RWPE2 (cell line): ENCODE measurements around the gene LEMD1.

Experiments used
- ATAC-seq: fragments of 200-7000 bp; cut with Tn5 transposase; 3 replicates; pipeline ENCODE4 v1.9.1; 2021; ENCODE audit warnings: low read depth
- DNase-seq: peaks from one replicate; pipeline ENCODE4 v3.0.0-alpha.2; 2020; ENCODE audit warnings: low spot score
- H3K27ac ChIP-seq: fragments of 450-650 bp; 2 replicates; pipeline ENCODE4 v1.5.1; 2017; ENCODE audit warnings: mild to moderate bottlenecking; ENCODE audit not compliant: poor library complexity, severe bottlenecking
- H3K27me3 ChIP-seq: fragments of 250-450 bp; sonication (Bioruptor Pico); 2 replicates; pipeline ENCODE4 v1.5.1; 2021; ENCODE audit warnings: mild to moderate bottlenecking, moderate library complexity; ENCODE audit not compliant: insufficient read depth, poor library complexity, severe bottlenecking
- H3K36me3 ChIP-seq: fragments of 250-450 bp; sonication (Bioruptor Pico); 2 replicates; pipeline ENCODE4 v1.5.1; 2020; ENCODE audit warnings: low read depth, mild to moderate bottlenecking, moderate library complexity
- H3K4me1 ChIP-seq: fragments of 250-450 bp; sonication (Bioruptor Pico); 2 replicates; pipeline ENCODE4 v1.5.1; 2021; ENCODE audit warnings: mild to moderate bottlenecking, moderate library complexity; ENCODE audit not compliant: insufficient read depth, poor library complexity, severe bottlenecking
- H3K4me3 ChIP-seq: fragments of 250-450 bp; sonication (Bioruptor Pico); 2 replicates; pipeline ENCODE4 v1.5.1; 2021; ENCODE audit warnings: mild to moderate bottlenecking, moderate library complexity; ENCODE audit not compliant: severe bottlenecking
- H3K9me3 ChIP-seq: fragments of 250-450 bp; sonication (Bioruptor Pico); 2 replicates; pipeline ENCODE4 v1.5.1; 2021; ENCODE audit warnings: mild to moderate bottlenecking, moderate library complexity; ENCODE audit not compliant: severe bottlenecking
- TF ChIP-seq, protein P1 (sequence below): fragments of 450-650 bp; IDR thresholded peaks from one replicate; pipeline ENCODE4 v1.5.1; 2017; ENCODE audit warnings: mild to moderate bottlenecking, moderate library complexity; ENCODE audit not compliant: poor library complexity, severe bottlenecking

The LEMD1 gene

DNA sequence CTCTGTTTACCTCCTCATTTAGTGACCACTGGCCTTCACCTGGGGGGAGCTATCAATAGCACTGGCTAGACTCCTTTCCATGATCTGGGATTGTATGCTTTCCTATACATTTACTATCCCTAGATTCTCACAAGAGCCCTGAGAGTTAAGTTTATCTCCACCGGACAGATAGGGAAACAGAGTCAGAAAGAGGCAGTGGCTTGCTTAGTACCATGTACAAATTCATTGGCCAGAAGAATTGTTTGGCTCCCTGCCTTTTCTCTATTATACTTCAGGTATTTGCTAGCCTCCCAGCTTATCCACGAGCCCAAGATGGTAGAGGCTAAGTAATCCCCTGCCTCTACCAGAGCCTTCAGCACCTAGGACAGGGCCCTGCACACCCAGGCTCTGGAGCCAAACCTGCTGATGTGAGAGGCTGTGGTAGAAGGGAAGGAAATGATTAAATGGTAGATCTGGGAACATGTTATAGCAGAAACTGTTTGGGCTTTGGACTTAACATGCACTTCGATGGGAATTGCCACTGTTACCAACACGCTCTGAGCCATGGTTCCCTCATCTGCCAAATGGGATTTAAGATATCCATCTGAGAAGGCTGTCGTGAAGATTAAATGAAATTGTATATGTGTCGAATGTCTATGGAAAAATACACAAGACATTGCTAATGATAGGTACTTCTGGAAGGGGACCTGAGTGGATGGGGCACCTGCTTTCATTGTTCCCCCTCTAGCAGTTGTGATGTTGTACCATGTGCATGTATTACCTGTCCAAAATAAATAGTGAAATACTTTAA, 37.1 kb upstream of the LEMD1 start:
- H3K27me3 ChIP-seq: peaks cover 36% of the 10 kb centered on the region

DNA sequence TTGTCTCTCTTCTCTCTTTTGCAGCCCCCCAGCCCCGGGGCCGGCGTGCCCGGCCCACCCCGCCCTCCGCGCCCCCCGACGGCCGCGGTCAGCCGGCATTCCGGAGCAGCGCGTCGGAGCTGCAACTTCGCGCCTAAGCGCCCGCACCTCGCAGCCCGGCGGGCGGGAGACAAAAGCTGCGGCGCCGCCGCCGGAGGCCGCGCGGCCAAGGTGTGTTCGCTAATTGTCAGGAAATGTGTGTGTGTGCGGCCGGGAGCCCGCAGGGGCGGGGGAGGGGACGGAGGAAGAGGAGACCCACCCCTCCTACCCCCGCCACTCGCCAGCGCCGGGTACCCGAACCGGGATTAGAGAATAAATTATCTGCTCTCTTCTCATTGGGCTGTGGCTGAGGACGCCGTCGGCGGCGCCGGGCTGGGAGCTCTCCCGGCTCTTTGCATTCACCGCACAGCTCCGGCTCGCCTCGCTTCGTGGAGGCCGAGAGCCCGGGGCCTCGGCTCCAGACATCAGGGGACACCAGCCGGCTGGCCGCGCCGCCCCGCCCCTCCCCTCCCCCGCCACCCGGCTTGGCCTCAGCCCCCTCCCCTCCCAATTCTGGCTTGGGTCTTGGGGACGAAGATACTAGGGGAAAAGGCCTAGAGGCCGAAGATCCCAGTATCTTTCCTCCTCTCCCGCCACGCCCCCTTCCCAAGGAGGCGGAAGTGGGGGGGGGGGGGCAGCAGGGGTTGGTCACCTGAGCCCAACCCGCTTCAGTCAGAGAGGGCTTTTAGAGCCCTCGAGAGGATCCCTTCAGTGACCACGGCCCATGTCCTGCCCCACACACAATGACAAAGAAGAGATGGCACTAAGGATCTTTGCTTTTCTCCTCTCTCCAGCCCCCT, 35.3 kb upstream of the LEMD1 start:
- ATAC-seq (peak; percentile 47), DNase-seq (no peak)
- no peaks in the 10 kb centered on the region for H3K36me3 ChIP-seq
- TF ChIP-seq, protein P1, sequence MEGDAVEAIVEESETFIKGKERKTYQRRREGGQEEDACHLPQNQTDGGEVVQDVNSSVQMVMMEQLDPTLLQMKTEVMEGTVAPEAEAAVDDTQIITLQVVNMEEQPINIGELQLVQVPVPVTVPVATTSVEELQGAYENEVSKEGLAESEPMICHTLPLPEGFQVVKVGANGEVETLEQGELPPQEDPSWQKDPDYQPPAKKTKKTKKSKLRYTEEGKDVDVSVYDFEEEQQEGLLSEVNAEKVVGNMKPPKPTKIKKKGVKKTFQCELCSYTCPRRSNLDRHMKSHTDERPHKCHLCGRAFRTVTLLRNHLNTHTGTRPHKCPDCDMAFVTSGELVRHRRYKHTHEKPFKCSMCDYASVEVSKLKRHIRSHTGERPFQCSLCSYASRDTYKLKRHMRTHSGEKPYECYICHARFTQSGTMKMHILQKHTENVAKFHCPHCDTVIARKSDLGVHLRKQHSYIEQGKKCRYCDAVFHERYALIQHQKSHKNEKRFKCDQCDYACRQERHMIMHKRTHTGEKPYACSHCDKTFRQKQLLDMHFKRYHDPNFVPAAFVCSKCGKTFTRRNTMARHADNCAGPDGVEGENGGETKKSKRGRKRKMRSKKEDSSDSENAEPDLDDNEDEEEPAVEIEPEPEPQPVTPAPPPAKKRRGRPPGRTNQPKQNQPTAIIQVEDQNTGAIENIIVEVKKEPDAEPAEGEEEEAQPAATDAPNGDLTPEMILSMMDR: no peak
- no peaks in the 10 kb centered on the region for H3K4me1 ChIP-seq
- H3K9me3 ChIP-seq: no peaks in the 10 kb centered on the region
- peaks cover 36% of the 10 kb centered on the region for H3K27me3 ChIP-seq
- H3K4me3 ChIP-seq: peak overlapping the region; percentile 23
- H3K27ac ChIP-seq: no peak overlapping the region

More for the DNA sequence above, 37.1 kb upstream of the LEMD1 start:
- H3K4me1 ChIP-seq: no peaks in the 10 kb centered on the region
- peak; percentile 69 for ATAC-seq
- no peak for DNase-seq
- H3K27ac ChIP-seq: no peak overlapping the region
- H3K9me3 ChIP-seq: no peaks in the 10 kb centered on the region
- no peak overlapping the region for H3K4me3 ChIP-seq
- TF ChIP-seq, protein P1: no peak
- no peaks in the 10 kb centered on the region for H3K36me3 ChIP-seq

DNA sequence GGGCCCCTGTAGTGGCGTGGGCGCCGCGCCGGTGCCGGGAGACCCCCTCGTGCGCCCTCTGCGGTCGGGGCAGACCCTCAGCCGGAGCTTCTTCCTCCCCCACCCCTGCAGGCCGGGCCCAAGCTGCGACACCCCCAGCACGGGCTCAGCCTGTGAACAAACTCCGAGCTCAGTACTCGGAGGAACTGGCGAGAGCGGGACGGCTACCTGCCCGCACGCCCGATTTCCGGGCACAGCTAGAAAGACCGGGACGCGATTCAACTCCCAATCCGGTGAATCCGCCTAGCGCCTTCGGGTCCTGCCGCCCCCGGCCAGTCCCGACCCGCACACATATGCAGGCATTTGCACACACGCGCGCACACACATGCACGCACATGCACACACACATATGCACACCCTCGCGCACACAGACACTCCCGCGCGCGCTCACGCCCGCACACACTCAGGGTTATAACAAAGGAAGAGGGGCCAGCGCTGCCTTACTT, 34.6 kb upstream of the LEMD1 start:
- H3K9me3 ChIP-seq: no peaks in the 10 kb centered on the region
- ATAC-seq: peak; percentile 52
- H3K27ac ChIP-seq: no peak overlapping the region
- DNase-seq: no peak
- TF ChIP-seq, protein P1: no peak
- no peaks in the 10 kb centered on the region for H3K4me1 ChIP-seq
- no peaks in the 10 kb centered on the region for H3K36me3 ChIP-seq
- peak overlapping the region; percentile 23 for H3K4me3 ChIP-seq
- H3K27me3 ChIP-seq: peaks cover 36% of the 10 kb centered on the region

DNA sequence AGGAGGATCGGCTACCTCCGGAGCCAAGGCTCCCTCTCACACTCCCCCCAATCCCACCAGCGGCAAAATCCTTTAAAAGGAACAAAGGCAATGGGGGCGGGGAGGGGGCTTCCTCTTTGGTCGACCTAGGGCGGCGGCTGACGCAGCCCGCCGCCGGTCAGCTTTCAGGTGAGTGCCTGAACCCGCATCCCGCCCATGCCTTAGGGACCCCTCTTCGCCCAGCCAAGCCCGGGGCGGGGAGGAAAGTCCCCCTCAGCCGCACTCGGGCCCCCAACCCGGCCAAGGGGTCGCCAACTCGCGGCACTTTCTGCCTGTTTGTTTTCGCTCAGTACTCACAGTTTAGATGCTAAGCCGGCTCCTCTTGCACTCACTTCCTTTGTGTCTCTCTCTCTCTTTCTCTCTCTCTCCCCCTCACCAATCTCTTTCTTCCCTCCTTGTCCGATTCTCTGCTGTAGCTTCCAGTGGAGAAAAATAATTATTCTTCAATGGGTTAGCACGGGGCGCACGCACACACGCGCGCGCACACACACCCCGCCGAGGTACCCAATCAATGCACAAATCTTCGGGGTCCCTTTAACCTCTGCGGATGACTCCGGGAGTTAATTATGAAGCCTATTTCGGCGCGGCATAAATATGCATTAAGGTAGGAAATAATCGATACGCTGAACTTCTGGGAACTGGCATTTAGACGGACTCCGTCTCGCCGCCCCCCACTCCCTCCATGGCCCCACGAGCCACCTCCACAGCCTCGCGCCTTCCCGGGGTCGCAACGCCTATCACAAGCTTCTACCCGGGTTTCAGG, 33.9 kb upstream of the LEMD1 start, which contains the start of gene BLACAT1:
Gene BLACAT1, minus strand, starts transcription at position 465 of the 802 bp plus-strand sequence.
- TF ChIP-seq, protein P1: no peak
- H3K4me1 ChIP-seq: peaks cover 1% of the 10 kb centered on the region
- H3K27me3 ChIP-seq: peaks cover 36% of the 10 kb centered on the region
- no peak for ATAC-seq
- DNase-seq: no peak
- H3K9me3 ChIP-seq: no peaks in the 10 kb centered on the region
- peak within 1 kb of the TSS; percentile 23 for H3K4me3 ChIP-seq
- H3K27ac ChIP-seq: no peak within 1 kb of the TSS
- no peaks in the 10 kb centered on the region for H3K36me3 ChIP-seq
